ENCODE results near the gene SPDYE4.

The SPDYE4 gene

DNA sequence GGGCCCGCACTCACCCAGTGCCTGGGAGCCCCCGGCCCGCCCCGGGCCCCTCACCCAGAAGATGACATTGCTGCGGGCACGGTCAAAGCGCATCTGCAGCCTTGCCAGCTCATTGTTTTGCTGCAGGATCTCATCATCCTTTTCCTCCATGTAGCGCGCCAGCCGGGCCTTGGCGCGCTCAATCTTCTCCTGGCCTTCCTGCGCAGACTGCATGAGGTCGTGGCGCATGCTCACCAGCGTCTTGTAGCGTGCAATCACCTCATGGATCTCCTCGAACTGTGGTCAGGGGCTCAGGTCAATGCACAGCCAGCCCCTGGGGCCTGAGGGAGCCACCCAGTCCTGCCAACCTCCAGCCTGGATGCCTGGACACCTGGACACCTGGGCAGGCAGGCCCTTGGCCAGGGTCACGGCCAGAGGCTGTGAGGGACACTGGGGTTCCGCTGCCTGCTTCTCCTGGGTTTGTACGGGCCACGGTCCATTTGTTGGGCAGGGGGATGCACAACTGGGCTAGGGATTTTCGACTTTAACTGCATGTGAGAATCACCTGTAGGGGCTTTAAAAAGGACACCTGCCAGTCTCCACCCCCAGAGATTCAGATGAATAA lies 22.9 kb downstream of the SPDYE4 start:
- Histone ChIP-seq H3K9me2 (ENCODE audit: low read depth, low read length) (no peaks in the 10 kb centered on the region), H3K4me2 (ENCODE audit: low read length) (no peak overlapping the region), H4K20me1 (ENCODE audit: insufficient read depth, low read length) (no peaks in the 10 kb centered on the region), H3K27ac (ENCODE audit: low read depth, low read length, poor library complexity, severe bottlenecking) (no peak overlapping the region), H3K4me3 (ENCODE audit: low read depth, low read length, poor library complexity, severe bottlenecking) (no peak overlapping the region), H3K36me3 (ENCODE audit: insufficient read depth, low read length) (no peaks in the 10 kb centered on the region), H3K9me3 (ENCODE audit: low read length) (no peaks in the 10 kb centered on the region), H2AFZ (ENCODE audit: low read length) (no peak overlapping the region), H3K79me2 (ENCODE audit: insufficient read depth, low read length) (no peaks in the 10 kb centered on the region), H3K4me1 (ENCODE audit: insufficient read depth, low read length, severe bottlenecking) (peaks cover 3% of the 10 kb centered on the region), H3K27me3 (ENCODE audit: insufficient read depth, low read length) (no peaks in the 10 kb centered on the region), H3K9ac (ENCODE audit: low read length) (no peak overlapping the region), H3F3A (ENCODE audit: insufficient read depth, low read length) (no peaks in the 10 kb centered on the region)
- TF ChIP-seq EZH2 (IDR thresholded peaks at IDR 0.05; ENCODE audit: borderline replicate concordance, low read length): no peak
- TF ChIP-seq, protein P1, sequence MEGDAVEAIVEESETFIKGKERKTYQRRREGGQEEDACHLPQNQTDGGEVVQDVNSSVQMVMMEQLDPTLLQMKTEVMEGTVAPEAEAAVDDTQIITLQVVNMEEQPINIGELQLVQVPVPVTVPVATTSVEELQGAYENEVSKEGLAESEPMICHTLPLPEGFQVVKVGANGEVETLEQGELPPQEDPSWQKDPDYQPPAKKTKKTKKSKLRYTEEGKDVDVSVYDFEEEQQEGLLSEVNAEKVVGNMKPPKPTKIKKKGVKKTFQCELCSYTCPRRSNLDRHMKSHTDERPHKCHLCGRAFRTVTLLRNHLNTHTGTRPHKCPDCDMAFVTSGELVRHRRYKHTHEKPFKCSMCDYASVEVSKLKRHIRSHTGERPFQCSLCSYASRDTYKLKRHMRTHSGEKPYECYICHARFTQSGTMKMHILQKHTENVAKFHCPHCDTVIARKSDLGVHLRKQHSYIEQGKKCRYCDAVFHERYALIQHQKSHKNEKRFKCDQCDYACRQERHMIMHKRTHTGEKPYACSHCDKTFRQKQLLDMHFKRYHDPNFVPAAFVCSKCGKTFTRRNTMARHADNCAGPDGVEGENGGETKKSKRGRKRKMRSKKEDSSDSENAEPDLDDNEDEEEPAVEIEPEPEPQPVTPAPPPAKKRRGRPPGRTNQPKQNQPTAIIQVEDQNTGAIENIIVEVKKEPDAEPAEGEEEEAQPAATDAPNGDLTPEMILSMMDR (IDR thresholded peaks at IDR 0.05; ENCODE audit: low read length): no peak

DNA sequence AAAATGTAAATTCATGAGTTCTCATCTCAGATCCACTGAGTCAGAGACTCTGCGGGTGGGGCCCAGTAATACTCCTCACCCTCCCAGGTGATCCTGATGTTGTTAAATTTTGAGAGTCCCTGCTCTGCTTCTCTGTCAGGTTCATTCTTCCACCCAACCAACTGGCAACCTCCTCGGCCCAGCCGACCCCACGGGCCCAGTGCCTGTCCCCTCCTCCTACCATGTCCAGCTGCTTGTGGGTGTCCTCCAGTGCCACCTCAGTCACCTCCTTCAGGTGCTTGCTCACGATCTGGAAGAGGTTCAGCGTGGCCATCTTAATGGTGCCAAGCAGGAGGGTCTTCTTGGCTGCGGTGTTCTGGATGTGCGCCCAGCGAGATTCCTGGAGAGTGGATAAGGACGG lies 23.5 kb downstream of the SPDYE4 start:
- Histone ChIP-seq H3F3A (ENCODE audit: insufficient read depth, low read length) (no peaks in the 10 kb centered on the region), H3K9ac (ENCODE audit: low read length) (no peak overlapping the region), H3K9me2 (ENCODE audit: low read depth, low read length) (no peaks in the 10 kb centered on the region), H3K27ac (ENCODE audit: low read depth, low read length, poor library complexity, severe bottlenecking) (no peak overlapping the region), H3K4me2 (ENCODE audit: low read length) (no peak overlapping the region), H3K36me3 (ENCODE audit: insufficient read depth, low read length) (no peaks in the 10 kb centered on the region), H3K79me2 (ENCODE audit: insufficient read depth, low read length) (no peaks in the 10 kb centered on the region), H3K27me3 (ENCODE audit: insufficient read depth, low read length) (no peaks in the 10 kb centered on the region), H3K4me3 (ENCODE audit: low read depth, low read length, poor library complexity, severe bottlenecking) (no peak overlapping the region), H3K4me1 (ENCODE audit: insufficient read depth, low read length, severe bottlenecking) (no peaks in the 10 kb centered on the region), H2AFZ (ENCODE audit: low read length) (no peak overlapping the region), H4K20me1 (ENCODE audit: insufficient read depth, low read length) (no peaks in the 10 kb centered on the region), H3K9me3 (ENCODE audit: low read length) (no peaks in the 10 kb centered on the region)
- TF ChIP-seq EZH2 (IDR thresholded peaks at IDR 0.05; ENCODE audit: borderline replicate concordance, low read length): no peak
- TF ChIP-seq, protein P1 (IDR thresholded peaks at IDR 0.05; ENCODE audit: low read length): no peak

DNA sequence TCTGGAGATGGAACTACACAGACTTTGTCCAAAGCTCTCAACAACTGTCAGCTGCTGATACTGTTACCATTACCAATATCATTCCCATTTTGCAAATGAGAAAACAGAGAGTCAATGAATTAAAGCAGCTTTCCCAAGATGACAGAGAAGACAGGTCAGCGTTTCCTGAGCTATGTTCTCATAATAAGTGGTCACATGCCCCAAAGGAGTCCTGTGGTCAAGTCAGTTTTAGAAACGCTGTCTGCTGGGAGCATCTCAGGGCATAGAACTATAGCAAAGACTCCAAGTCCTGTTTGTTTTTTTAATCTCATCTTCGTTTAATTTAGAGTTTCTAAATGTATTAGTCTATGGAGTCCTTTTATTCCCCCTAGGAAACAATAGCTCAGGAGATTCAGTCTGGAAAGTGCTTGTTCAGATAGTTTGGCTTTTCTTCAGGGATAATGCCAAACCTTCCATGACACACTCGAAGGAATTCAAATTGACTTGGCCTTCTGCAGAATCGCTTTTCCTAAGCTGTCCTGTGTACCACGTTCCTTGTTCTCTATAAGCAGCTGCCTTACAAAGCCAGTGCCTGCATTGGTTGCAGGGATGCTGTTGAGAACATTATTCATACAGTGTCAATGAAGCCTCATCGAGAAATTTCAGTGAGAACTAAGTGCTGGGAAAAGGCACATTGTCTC lies 25.8 kb downstream of the SPDYE4 start:
- H3K27me3 ChIP-seq (ENCODE audit: insufficient read depth, low read length): no peaks in the 10 kb centered on the region
- H3K36me3 ChIP-seq (ENCODE audit: insufficient read depth, low read length): no peaks in the 10 kb centered on the region
- no peak overlapping the region for H3K27ac ChIP-seq (ENCODE audit: low read depth, low read length, poor library complexity, severe bottlenecking)
- H3K9me3 ChIP-seq (ENCODE audit: low read length): no peaks in the 10 kb centered on the region
- no peak overlapping the region for H3K4me2 ChIP-seq (ENCODE audit: low read length)
- no peaks in the 10 kb centered on the region for H3K4me1 ChIP-seq (ENCODE audit: insufficient read depth, low read length, severe bottlenecking)
- no peak overlapping the region for H3K9ac ChIP-seq (ENCODE audit: low read length)
- no peaks in the 10 kb centered on the region for H3K79me2 ChIP-seq (ENCODE audit: insufficient read depth, low read length)
- H4K20me1 ChIP-seq (ENCODE audit: insufficient read depth, low read length): no peaks in the 10 kb centered on the region
- no peaks in the 10 kb centered on the region for H3K9me2 ChIP-seq (ENCODE audit: low read depth, low read length)
- no peak for TF ChIP-seq EZH2 (IDR thresholded peaks at IDR 0.05; ENCODE audit: borderline replicate concordance, low read length)
- TF ChIP-seq, protein P1 (IDR thresholded peaks at IDR 0.05; ENCODE audit: low read length): no peak
- no peak overlapping the region for H2AFZ ChIP-seq (ENCODE audit: low read length)
- H3K4me3 ChIP-seq (ENCODE audit: low read depth, low read length, poor library complexity, severe bottlenecking): no peak overlapping the region
- H3F3A ChIP-seq (ENCODE audit: insufficient read depth, low read length): no peaks in the 10 kb centered on the region

All from OCI-LY1 (cell line).